Ishikawa (cell line): ENCODE data around the gene PRR5L.

ENCODE experiments used
- CEBPB ChIP-seq: IDR thresholded peaks from 2 replicates; pipeline ENCODE4 v1.6.1; 2012
- REST ChIP-seq: IDR thresholded peaks from 2 replicates; pipeline ENCODE4 v1.6.1; 2012; ENCODE audit warnings: low read depth, mild to moderate bottlenecking
- TAF1 ChIP-seq: IDR thresholded peaks from 2 replicates; pipeline ENCODE4 v1.6.1; 2012; ENCODE audit warnings: low read depth, mild to moderate bottlenecking

GRCh38 chr11:36352922-36353321 lies 56.8 kb downstream of the PRR5L start:
- TF ChIP-seq REST, result no peak
- no peak for TF ChIP-seq TAF1
- TF ChIP-seq CEBPB, result no peak
